Natural killer cell (primary cell): Measurements from ENCODE around the gene C17orf114.

ENCODE experiments used
- ATAC-seq, 3 donors: fragments of 150-1000 bp in 2 of 3; fragments of 200-7000 bp in 1 of 3; cut with Tn5 transposase; 1 replicate in 1 of 3; 2 replicates in 2 of 3; pipeline ENCODE4 v1.10.0; 2021; ENCODE audit warnings: mild to moderate bottlenecking in 2 of 3, moderate library complexity in 2 of 3
- DNase-seq, 2 donors: peaks; one replicate each; pipeline versions ENCODE4 v3.0.0 to v3.0.0-alpha.2; 2013 to 2021; ENCODE audit warnings: mixed read lengths in 1 of 2
- H3K27ac ChIP-seq: one replicate; pipeline ENCODE4 v1.5.1; 2013; ENCODE audit warnings: mild to moderate bottlenecking, low read length
- H3K27me3 ChIP-seq: one replicate; pipeline ENCODE4 v1.6.1; 2013; ENCODE audit warnings: low read length; ENCODE audit not compliant: control insufficient read depth, insufficient read depth
- H3K36me3 ChIP-seq: one replicate; pipeline ENCODE4 v1.6.1; 2013; ENCODE audit warnings: low read length; ENCODE audit not compliant: control insufficient read depth, insufficient read depth
- H3K4me1 ChIP-seq: one replicate; pipeline ENCODE4 v1.6.1; 2013; ENCODE audit warnings: low read length; ENCODE audit not compliant: control insufficient read depth, insufficient read depth
- H3K4me3 ChIP-seq: one replicate; pipeline ENCODE4 v1.5.1; 2013; ENCODE audit warnings: low read length
- H3K9me3 ChIP-seq: one replicate; pipeline ENCODE4 v1.6.1; 2013; ENCODE audit warnings: low read length; ENCODE audit not compliant: control insufficient read depth, insufficient read depth
- H3K27ac Mint-ChIP-seq, 2 donors: one replicate each; pipeline ENCODE4 v1.8.0; 2022; ENCODE audit warnings: mild to moderate bottlenecking in 2 of 2, mixed read lengths in 2 of 2, moderate library complexity in 1 of 2
- H3K27me3 Mint-ChIP-seq, 2 donors: one replicate each; pipeline ENCODE4 v1.8.0; 2022; ENCODE audit warnings: low read depth in 2 of 2, mixed read lengths in 2 of 2
- H3K36me3 Mint-ChIP-seq: one replicate; pipeline ENCODE4 v1.8.0; 2022; ENCODE audit warnings: mixed read lengths
- H3K4me1 Mint-ChIP-seq, 2 donors: one replicate each; pipeline ENCODE4 v1.8.0; 2022; ENCODE audit warnings: mixed read lengths in 2 of 2
- H3K4me3 Mint-ChIP-seq: one replicate; pipeline ENCODE4 v1.8.0; 2022; ENCODE audit warnings: mild to moderate bottlenecking, moderate library complexity, mixed read lengths
- H3K9me3 Mint-ChIP-seq, 2 donors: one replicate each; pipeline ENCODE4 v1.8.0; 2022; ENCODE audit warnings: mixed read lengths in 2 of 2
- CTCF ChIP-seq: fragments of 200-600 bp; IDR thresholded peaks from one replicate; pipeline ENCODE4 v1.8.0; 2022; ENCODE audit warnings: antibody characterized with exemption
- WGBS: methylation state at CpG from one replicate; pipeline ENCODE4 v1.1.7; 2013; ENCODE audit warnings: missing lambda C conversion rate; ENCODE audit not compliant: insufficient coverage; 5-methylcytosine and 5-hydroxymethylcytosine counted together
- intact Hi-C: fragments of 100-400 bp; cut with micrococcal nuclease; formaldehyde crosslinking; loops from one replicate; pipeline ENCODE4 v1.14.2; 2022

Gene C17orf114

GRCh38 chr17:4836221-4836620 is 34.1 kb upstream of the C17orf114 start:
- H3K27ac ChIP-seq = no peak overlapping the region
- H3K9me3 Mint-ChIP-seq = no peaks in the 10 kb centered on the region
- peak overlapping the region; percentile 45 for H3K4me3 Mint-ChIP-seq
- TF ChIP-seq CTCF = no peak
- H3K36me3 Mint-ChIP-seq = no peaks in the 10 kb centered on the region
- no peaks in the 10 kb centered on the region for H3K27me3 ChIP-seq
- H3K9me3 ChIP-seq = no peaks in the 10 kb centered on the region
- no peaks in the 10 kb centered on the region for H3K36me3 ChIP-seq
- no peaks in the 10 kb centered on the region for H3K27me3 Mint-ChIP-seq
- peak overlapping the region in 1 of 2 donors; percentile 62 for H3K27ac Mint-ChIP-seq
- 83% methylated on average over 4 of the region's 4 CpGs for WGBS
- H3K4me1 Mint-ChIP-seq = peaks cover 50 to 55% of the 10 kb centered on the region in 2 donors
- intact Hi-C loops = loop anchor here (5.0 kb wide), 1 partner anchor 39 kb away; the partner anchor contains the start of gene PSMB6
- H3K4me3 ChIP-seq = no peak overlapping the region
- DNase-seq (no peak), ATAC-seq (no peak)
- peaks cover 42% of the 10 kb centered on the region for H3K4me1 ChIP-seq

GRCh38 chr17:4834681-4835020 is 32.5 kb upstream of the C17orf114 start:
- Mint-ChIP-seq H3K27ac (peak overlapping the region; percentile 81 to 87), H3K9me3 (no peaks in the 10 kb centered on the region), H3K27me3 (no peaks in the 10 kb centered on the region), H3K4me1 (peaks cover 35 to 41% of the 10 kb centered on the region in 2 donors), H3K36me3 (no peaks in the 10 kb centered on the region), H3K4me3 (peak overlapping the region; percentile 90)
- H3K4me3 ChIP-seq = no peak overlapping the region
- TF ChIP-seq CTCF = no peak
- intact Hi-C loops = loop anchor here (5.0 kb wide), 1 partner anchor 37 kb away; the partner anchor contains the start of gene PSMB6
- DNase-seq (no peak), ATAC-seq (no peak)
- no peaks in the 10 kb centered on the region for H3K36me3 ChIP-seq
- 95% methylated on average over 4 of the region's 4 CpGs for WGBS
- H3K27me3 ChIP-seq = no peaks in the 10 kb centered on the region
- H3K4me1 ChIP-seq = peaks cover 33% of the 10 kb centered on the region
- no peaks in the 10 kb centered on the region for H3K9me3 ChIP-seq
- H3K27ac ChIP-seq = no peak overlapping the region

DNA sequence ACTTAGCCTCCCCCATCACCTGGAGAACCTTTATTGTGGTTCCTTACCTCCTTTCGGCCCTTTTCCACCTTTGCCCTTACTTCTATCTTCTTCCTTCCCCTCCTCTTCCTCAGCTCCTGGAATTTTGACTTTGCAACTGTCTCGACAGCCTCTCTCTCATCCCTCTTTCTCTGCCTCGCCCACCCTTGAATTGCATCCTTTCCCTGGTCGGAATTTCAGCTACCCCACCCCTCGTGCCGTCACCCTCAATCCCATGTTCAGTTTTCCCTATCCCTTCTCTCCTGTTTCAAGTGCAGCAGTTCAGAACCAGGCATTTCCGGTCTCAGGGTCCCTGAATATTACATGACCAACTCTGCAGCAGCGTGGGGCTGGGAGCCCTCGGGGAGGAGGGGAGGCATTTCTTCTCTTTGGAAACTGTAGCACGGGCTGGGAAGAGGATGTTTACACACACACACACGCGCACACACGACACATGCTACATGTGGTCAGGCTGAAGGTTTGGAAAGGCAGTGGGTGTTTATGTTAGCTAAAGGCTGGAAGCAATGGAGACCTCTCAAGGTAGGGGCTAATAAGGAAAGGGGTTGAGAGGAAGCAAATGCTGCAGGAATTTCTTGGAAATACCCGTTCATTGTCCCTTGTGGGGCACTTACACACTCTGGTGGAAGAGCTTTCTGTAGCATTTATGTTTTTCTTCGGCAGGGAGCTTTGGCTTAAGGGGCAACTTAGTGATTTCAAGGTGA is 32.0 kb upstream of the C17orf114 start:
- DNase-seq = peak in 1 of 2 donors; percentile 41
- Histone ChIP-seq H3K4me3 (peak overlapping the region; percentile 54), H3K4me1 (peaks cover 33% of the 10 kb centered on the region), H3K9me3 (no peaks in the 10 kb centered on the region), H3K27ac (peak overlapping the region; percentile 62), H3K36me3 (no peaks in the 10 kb centered on the region), H3K27me3 (no peaks in the 10 kb centered on the region)
- WGBS = 24% methylated on average over 12 of the region's 15 CpGs
- H3K36me3 Mint-ChIP-seq = no peaks in the 10 kb centered on the region
- no peak for ATAC-seq
- TF ChIP-seq CTCF = no peak
- no peaks in the 10 kb centered on the region for H3K9me3 Mint-ChIP-seq
- no peaks in the 10 kb centered on the region for H3K27me3 Mint-ChIP-seq
- peak overlapping the region; percentile 90 for H3K4me3 Mint-ChIP-seq
- peaks cover 30 to 35% of the 10 kb centered on the region in 2 donors for H3K4me1 Mint-ChIP-seq
- intact Hi-C loops = no loop called here
- peak overlapping the region; percentile 81 to 87 for H3K27ac Mint-ChIP-seq
